ENCODE data around the gene TRIP11. TPM values are rescaled to one million over a fixed set of nuclear protein-coding genes. Genes with fewer than 3 reads are reported as not detected.

Gene TRIP11
- total and polyA plus RNA-seq, 2 of the 13 experiments (the other 11 are each of a cell fraction or from before 2014, with no cell fraction given), result 10.9 to 32.8 TPM

GRCh38 chr14:91987192-91987591 is 52.7 kb downstream of the TRIP11 start:
- ATAC-seq (no peak), DNase-seq (ENCODE audit: low spot score) (no peak), FAIRE-seq (no peak)
- intact Hi-C loops (cut with micrococcal nuclease; ENCODE audit: unreplicated experiment), result no loop called here
- Histone ChIP-seq H3K4me1 (ENCODE audit: insufficient read depth, low read length) (no peaks in the 10 kb centered on the region), H3K36me3 (replicated peaks in 1 of 2; ENCODE audit: control insufficient read depth in 1 of 2, insufficient read depth in 2 of 2, low read length in 2 of 2) (peaks cover 9 to 52% of the 10 kb centered on the region in 2 experiments), H4K20me1 (ENCODE audit: insufficient read depth, low read length) (no peaks in the 10 kb centered on the region), H3K9me3 (ENCODE audit: low read length) (no peaks in the 10 kb centered on the region), H3K9ac (ENCODE audit: insufficient read depth, low read depth, low read length) (no peak overlapping the region), H3K27ac (ENCODE audit: extremely low read length, insufficient read depth, low read length) (no peak overlapping the region), H3K4me2 (ENCODE audit: low read depth, low read length) (no peak overlapping the region), H3K4me3 (replicated peaks in 1 of 3; ENCODE audit: insufficient read depth in 1 of 3, low read depth in 2 of 3, low read length in 3 of 3) (no peak overlapping the region), H2AFZ (ENCODE audit: low read length) (no peak overlapping the region), H3K27me3 (ENCODE audit: control insufficient read depth in 1 of 2, insufficient read depth in 2 of 2, low read length in 2 of 2) (no peaks in the 10 kb centered on the region), H3K79me2 (ENCODE audit: insufficient read depth, low read length) (no peaks in the 10 kb centered on the region)
- in situ Hi-C loops (cut with HindIII; ENCODE audit: extremely low pct_ligation_motif_present, low pct_unique_long_range_greater_than_20kb), result no loop called here
- CTCF ChIA-PET (ENCODE audit: low intra/inter-chr PET ratio, low total read pairs), result no interaction called here
- POLR2A ChIA-PET, result no interaction called here
- no peak for TF ChIP-seq TAF15 (IDR thresholded peaks at IDR 0.05; ENCODE audit: low read depth, low read length, poor library complexity, severe bottlenecking)
- TF ChIP-seq ZNF614 (CRISPR knock-in tag; IDR thresholded peaks at IDR 0.05; ENCODE audit: borderline replicate concordance), result no peak
- no peak for TF ChIP-seq TBL1XR1 (IDR thresholded peaks at IDR 0.05; ENCODE audit: borderline replicate concordance, low read length, partially characterized antibody)
- no peak for TF ChIP-seq ZNF513 (CRISPR knock-in tag; conservative IDR thresholded peaks at IDR 0.05)
- TF ChIP-seq JUNB (CRISPR knock-in tag; IDR thresholded peaks at IDR 0.05; ENCODE audit: borderline replicate concordance), result no peak
- no TSS peak for BruUV-seq (replicated peaks)
- 98% methylated on average over 3 of the region's 3 CpGs for WGBS (ENCODE audit: low lambda C conversion rate)

GRCh38 chr14:91985521-91986255 is 54.2 kb downstream of the TRIP11 start:
- WGBS (ENCODE audit: low lambda C conversion rate), result 92% methylated on average over 4 of the region's 4 CpGs
- TF ChIP-seq JUND (CRISPR knock-in tag; IDR thresholded peaks at IDR 0.05), result no peak
- Histone ChIP-seq H3K27me3 (ENCODE audit: control insufficient read depth in 1 of 2, insufficient read depth in 2 of 2, low read length in 2 of 2) (no peaks in the 10 kb centered on the region), H3K4me3 (replicated peaks in 1 of 3; ENCODE audit: insufficient read depth in 1 of 3, low read depth in 2 of 3, low read length in 3 of 3) (no peak overlapping the region), H3K4me2 (ENCODE audit: low read depth, low read length) (no peak overlapping the region), H3K9me3 (ENCODE audit: low read length) (no peaks in the 10 kb centered on the region), H4K20me1 (ENCODE audit: insufficient read depth, low read length) (no peaks in the 10 kb centered on the region), H2AFZ (ENCODE audit: low read length) (no peak overlapping the region), H3K4me1 (ENCODE audit: insufficient read depth, low read length) (no peaks in the 10 kb centered on the region), H3K36me3 (replicated peaks in 1 of 2; ENCODE audit: control insufficient read depth in 1 of 2, insufficient read depth in 2 of 2, low read length in 2 of 2) (peaks cover 8 to 40% of the 10 kb centered on the region in 2 experiments), H3K79me2 (ENCODE audit: insufficient read depth, low read length) (no peaks in the 10 kb centered on the region), H3K9ac (ENCODE audit: insufficient read depth, low read depth, low read length) (no peak overlapping the region), H3K27ac (ENCODE audit: extremely low read length, insufficient read depth, low read length) (no peak overlapping the region)
- DNase-seq (ENCODE audit: low spot score) (no peak), FAIRE-seq (no peak), ATAC-seq (no peak)
- POLR2A ChIA-PET, result no interaction called here
- CTCF ChIA-PET (ENCODE audit: low intra/inter-chr PET ratio, low total read pairs), result no interaction called here
- intact Hi-C loops (cut with micrococcal nuclease; ENCODE audit: unreplicated experiment) (no loop called here), in situ Hi-C loops (cut with HindIII; ENCODE audit: extremely low pct_ligation_motif_present, low pct_unique_long_range_greater_than_20kb) (no loop called here)
- no TSS peak for BruUV-seq (replicated peaks)

Measured in HepG2 (cell line).